CD4-positive, CD25-positive, alpha-beta regulatory T cell (primary cell): ENCODE data around the gene FAM53B. TPM values are rescaled to one million over a fixed set of nuclear protein-coding genes. Genes with fewer than 3 reads are reported as not detected.

Experiments used
- ATAC-seq, 2 donors: fragments of 150-1000 bp; cut with Tn5 transposase; one replicate each; pipeline ENCODE4 v1.10.0; 2021; ENCODE audit warnings: low read depth in 2 of 2, moderate number of reproducible peaks in 2 of 2, moderate library complexity in 1 of 2
- DNase-seq, 3 donors: peaks; one replicate each; pipeline versions ENCODE4 v3.0.0 to v3.0.0-alpha.2; 2012 to 2022; ENCODE audit warnings: mixed read lengths in 1 of 3
- H3K27ac ChIP-seq: one replicate; pipeline ENCODE4 v1.7.0; 2013; ENCODE audit warnings: mild to moderate bottlenecking, low read length; ENCODE audit not compliant: insufficient read depth, poor library complexity, severe bottlenecking
- H3K27me3 ChIP-seq: one replicate; pipeline ENCODE4 v1.7.0; 2013; ENCODE audit warnings: low read length; ENCODE audit not compliant: control insufficient read depth, insufficient read depth
- H3K36me3 ChIP-seq: one replicate; pipeline ENCODE4 v1.7.0; 2013; ENCODE audit warnings: mild to moderate bottlenecking, low read length, moderate library complexity; ENCODE audit not compliant: control insufficient read depth, insufficient read depth
- H3K4me1 ChIP-seq: 2 replicates; pipeline ENCODE4 v1.7.0; 2013; ENCODE audit warnings: mild to moderate bottlenecking, low read length; ENCODE audit not compliant: insufficient read depth, control insufficient read depth, poor library complexity, severe bottlenecking
- H3K4me3 ChIP-seq: one replicate; pipeline ENCODE4 v1.7.0; 2013; ENCODE audit warnings: low read depth, mild to moderate bottlenecking, low read length, moderate library complexity
- H3K9me3 ChIP-seq, 2 experiments: 1 replicate in 1 of 2; 2 replicates in 1 of 2; pipeline ENCODE4 v1.7.0; 2013; ENCODE audit warnings: low read length in 2 of 2, mild to moderate bottlenecking in 1 of 2, moderate library complexity in 1 of 2; ENCODE audit not compliant: control insufficient read depth in 2 of 2
- H3K27ac Mint-ChIP-seq, 3 donors: one replicate each; pipeline ENCODE4 v1.8.0; 2020 to 2022; ENCODE audit warnings: mild to moderate bottlenecking in 3 of 3, mixed read lengths in 3 of 3, moderate library complexity in 2 of 3
- H3K27me3 Mint-ChIP-seq: one replicate; pipeline ENCODE4 v1.8.0; 2022; ENCODE audit warnings: mild to moderate bottlenecking, mixed read lengths
- H3K36me3 Mint-ChIP-seq: one replicate; pipeline ENCODE4 v1.8.0; 2020; ENCODE audit warnings: mixed read lengths
- H3K4me1 Mint-ChIP-seq, 4 donors: one replicate each; pipeline ENCODE4 v1.8.0; 2020 to 2022; ENCODE audit warnings: mixed read lengths in 4 of 4, mild to moderate bottlenecking in 1 of 4
- H3K4me3 Mint-ChIP-seq, 4 donors: one replicate each; pipeline ENCODE4 v1.8.0; 2020 to 2022; ENCODE audit warnings: mild to moderate bottlenecking in 4 of 4, mixed read lengths in 4 of 4, moderate library complexity in 3 of 4
- H3K9me3 Mint-ChIP-seq, 7 donors: one replicate each; pipeline ENCODE4 v1.8.0; 2020 to 2022; ENCODE audit warnings: mixed read lengths in 7 of 7, mild to moderate bottlenecking in 3 of 7, moderate library complexity in 2 of 7
- polyA plus RNA-seq, 4 donors: library from polyadenylated mRNA; unstranded; fragments of 300-500 nt; fragmentation: Illumina TruSeq; gene quantifications; one replicate each; pipeline ENCODE4 v1.2.3, GENCODE V29; 2021
- total RNA-seq: library from RNA; stranded (reverse); gene quantifications from one replicate; pipeline ENCODE4 v1.2.3, GENCODE V29; 2022

The FAM53B gene
- total and polyA plus RNA-seq, 5 donors from 2014 or later, result 5.8 to 116 (median 15.0) TPM

GRCh38 chr10:124708922-124709520 lies 35.2 kb downstream of the FAM53B start:
- peaks cover 31 to 98% (median 71%) of the 10 kb centered on the region in 4 donors for H3K4me1 Mint-ChIP-seq
- peak overlapping the region; percentile 94 for H3K27ac ChIP-seq
- H3K27me3 Mint-ChIP-seq, result no peaks in the 10 kb centered on the region
- peaks cover 0 to 2% (median 0%) of the 10 kb centered on the region in 7 donors for H3K9me3 Mint-ChIP-seq
- ATAC-seq (no peak), DNase-seq (no peak)
- H3K36me3 Mint-ChIP-seq, result peaks cover 24% of the 10 kb centered on the region
- peak overlapping the region; percentile 86 to 99 (median 90) for H3K27ac Mint-ChIP-seq
- H3K4me3 ChIP-seq, result peak overlapping the region; percentile 68
- peaks cover 96% of the 10 kb centered on the region for H3K4me1 ChIP-seq
- H3K27me3 ChIP-seq, result no peaks in the 10 kb centered on the region
- no peaks in the 10 kb centered on the region for H3K9me3 ChIP-seq
- peaks cover 22% of the 10 kb centered on the region for H3K36me3 ChIP-seq
- H3K4me3 Mint-ChIP-seq, result peak overlapping the region; percentile 39 to 88 (median 80)

DNA sequence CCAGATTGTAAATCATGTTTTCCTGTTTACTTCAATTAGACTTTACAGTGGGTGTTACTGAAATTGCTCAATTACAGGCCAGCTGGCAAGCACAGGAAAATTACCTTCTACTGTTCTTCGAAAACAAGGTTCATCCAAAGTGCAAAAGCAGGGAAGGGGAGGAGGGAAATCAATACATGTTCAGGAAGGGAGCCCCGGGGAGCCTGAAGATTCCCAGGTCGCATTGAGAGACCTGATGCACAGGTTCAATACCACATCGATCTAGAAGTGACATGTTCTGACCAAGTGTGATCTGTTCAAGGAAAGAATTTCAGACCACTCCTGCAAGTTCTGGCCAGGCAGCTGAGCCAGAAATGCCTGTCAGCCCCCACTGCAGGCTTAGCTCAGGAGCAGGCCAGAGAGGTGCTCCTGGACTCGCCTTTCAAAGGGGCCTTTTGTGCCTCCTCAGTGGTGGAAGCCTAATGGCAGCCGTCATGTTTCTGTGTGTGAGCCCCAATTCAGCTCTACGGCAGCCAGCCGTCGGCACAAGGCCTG lies 35.9 kb downstream of the FAM53B start:
- DNase-seq, result peak in 1 of 3 donors; percentile 41
- H3K27ac ChIP-seq, result peak overlapping the region; percentile 94
- peak overlapping the region; percentile 68 for H3K4me3 ChIP-seq
- Mint-ChIP-seq H3K36me3 (peaks cover 27% of the 10 kb centered on the region), H3K4me1 (peaks cover 25 to 98% (median 69%) of the 10 kb centered on the region in 4 donors), H3K27ac (peak overlapping the region; percentile 90 to 99 (median 97)), H3K9me3 (peaks cover 0 to 2% (median 0%) of the 10 kb centered on the region in 7 donors), H3K4me3 (peak overlapping the region; percentile 28 to 88 (median 76)), H3K27me3 (no peaks in the 10 kb centered on the region)
- ATAC-seq, result no peak
- no peaks in the 10 kb centered on the region for H3K27me3 ChIP-seq
- H3K9me3 ChIP-seq, result no peaks in the 10 kb centered on the region
- peaks cover 96% of the 10 kb centered on the region for H3K4me1 ChIP-seq
- H3K36me3 ChIP-seq, result peaks cover 22% of the 10 kb centered on the region

DNA sequence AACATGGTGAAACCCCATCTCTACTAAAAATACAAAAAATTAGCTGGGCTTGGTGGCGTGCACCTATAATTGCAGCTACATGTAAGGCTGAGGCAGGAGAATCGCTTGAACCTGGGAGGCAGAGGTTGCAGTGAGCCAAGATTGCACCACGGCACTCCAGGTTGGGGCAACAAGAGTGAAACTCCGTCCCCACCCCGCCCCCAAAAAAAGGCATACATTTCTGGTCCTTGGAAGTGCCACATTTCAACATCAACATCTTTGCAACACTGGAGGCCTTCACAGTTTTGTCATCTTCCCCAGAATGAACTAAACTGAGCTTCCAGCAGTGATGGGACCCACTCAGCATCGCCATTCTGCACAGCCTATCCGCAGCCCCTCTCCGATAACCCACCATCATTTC lies 36.6 kb downstream of the FAM53B start:
- Histone ChIP-seq H3K36me3 (peaks cover 22% of the 10 kb centered on the region), H3K27me3 (no peaks in the 10 kb centered on the region), H3K4me1 (peaks cover 96% of the 10 kb centered on the region), H3K9me3 (no peaks in the 10 kb centered on the region), H3K27ac (peak overlapping the region; percentile 94), H3K4me3 (peak overlapping the region; percentile 68)
- peaks cover 26% of the 10 kb centered on the region for H3K36me3 Mint-ChIP-seq
- H3K9me3 Mint-ChIP-seq, result peaks cover 0 to 2% (median 0%) of the 10 kb centered on the region in 7 donors
- peaks cover 22 to 98% (median 70%) of the 10 kb centered on the region in 4 donors for H3K4me1 Mint-ChIP-seq
- H3K4me3 Mint-ChIP-seq, result peak overlapping the region; percentile 28 to 88 (median 76)
- H3K27me3 Mint-ChIP-seq, result no peaks in the 10 kb centered on the region
- DNase-seq, result no peak
- no peak for ATAC-seq
- peak overlapping the region; percentile 90 to 99 (median 97) for H3K27ac Mint-ChIP-seq

DNA sequence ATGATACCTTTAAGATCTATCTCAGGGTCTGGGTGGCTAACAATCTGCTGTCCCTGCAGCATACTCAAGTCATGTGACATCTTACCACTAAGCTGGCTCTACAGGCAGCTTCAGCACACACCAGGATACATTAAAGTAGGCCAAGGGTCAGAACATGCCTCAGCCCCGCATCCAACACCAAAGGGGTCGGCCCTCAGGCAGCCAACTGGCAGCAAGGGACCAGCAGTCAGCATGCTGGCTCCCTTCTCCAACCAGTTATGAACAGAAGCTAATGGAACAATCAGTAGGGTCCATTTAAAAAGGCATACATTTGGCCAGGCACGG lies 37.1 kb downstream of the FAM53B start:
- Mint-ChIP-seq H3K4me1 (peaks cover 25 to 99% (median 72%) of the 10 kb centered on the region in 4 donors), H3K4me3 (peak overlapping the region; percentile 19 to 70 (median 38))
- DNase-seq, result no peak

GRCh38 chr10:124706462-124707143 lies 37.6 kb downstream of the FAM53B start:
- Mint-ChIP-seq H3K27ac (peak overlapping the region; percentile 90 to 99 (median 97)), H3K36me3 (peaks cover 32% of the 10 kb centered on the region), H3K27me3 (no peaks in the 10 kb centered on the region), H3K4me3 (peak overlapping the region; percentile 36 to 73 (median 53)), H3K9me3 (peaks cover 0 to 2% (median 0%) of the 10 kb centered on the region in 7 donors), H3K4me1 (peaks cover 28 to 100% (median 75%) of the 10 kb centered on the region in 4 donors)
- no peak for DNase-seq
- Histone ChIP-seq H3K36me3 (peaks cover 22% of the 10 kb centered on the region), H3K27ac (peak overlapping the region; percentile 94), H3K9me3 (no peaks in the 10 kb centered on the region), H3K4me1 (peaks cover 100% of the 10 kb centered on the region), H3K4me3 (no peak overlapping the region), H3K27me3 (no peaks in the 10 kb centered on the region)
- no peak for ATAC-seq

More for the DNA sequence above, 37.1 kb downstream of the FAM53B start:
- H3K36me3 ChIP-seq, result peaks cover 22% of the 10 kb centered on the region
- H3K9me3 ChIP-seq, result no peaks in the 10 kb centered on the region
- H3K4me3 ChIP-seq, result no peak overlapping the region
- peaks cover 30% of the 10 kb centered on the region for H3K36me3 Mint-ChIP-seq
- ATAC-seq, result no peak
- peak overlapping the region; percentile 90 to 99 (median 97) for H3K27ac Mint-ChIP-seq
- H3K4me1 ChIP-seq, result peaks cover 98% of the 10 kb centered on the region
- no peaks in the 10 kb centered on the region for H3K27me3 ChIP-seq
- peaks cover 0 to 2% (median 0%) of the 10 kb centered on the region in 7 donors for H3K9me3 Mint-ChIP-seq
- H3K27ac ChIP-seq, result peak overlapping the region; percentile 94
- no peaks in the 10 kb centered on the region for H3K27me3 Mint-ChIP-seq

DNA sequence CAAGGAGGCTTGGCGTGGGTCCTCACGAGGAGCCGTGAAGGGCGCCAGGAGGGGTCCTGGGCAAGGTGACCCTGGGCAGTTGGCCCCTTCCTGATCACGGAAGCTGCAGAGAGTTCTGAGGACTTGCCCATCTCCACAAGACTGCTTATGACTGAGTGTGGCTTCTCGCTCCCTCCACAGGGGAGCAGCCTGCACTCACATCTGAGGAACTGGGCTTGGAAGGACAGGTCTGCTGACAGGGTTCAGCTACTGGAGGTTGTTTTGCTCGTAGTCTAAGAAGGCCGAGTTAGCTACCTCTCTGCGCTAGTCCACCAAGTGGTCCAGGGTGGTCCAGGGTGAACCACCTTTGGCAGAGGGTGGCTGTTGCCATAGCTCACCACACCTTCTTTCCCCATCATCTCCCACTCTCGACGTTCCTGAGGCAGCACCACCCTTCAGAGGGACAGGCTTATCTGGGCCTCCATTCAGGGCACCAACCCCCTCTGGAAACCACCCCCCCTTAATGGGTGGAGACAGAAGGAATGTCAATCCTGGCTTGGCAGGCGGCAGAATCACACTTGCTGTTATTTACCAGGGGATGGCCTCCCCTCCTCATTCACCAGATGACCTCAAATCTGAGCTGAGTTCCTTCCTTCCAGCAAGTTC lies 38.2 kb downstream of the FAM53B start:
- H3K27ac Mint-ChIP-seq, result peak overlapping the region; percentile 90 to 99 (median 97)
- Histone ChIP-seq H3K4me1 (peaks cover 100% of the 10 kb centered on the region), H3K36me3 (peaks cover 22% of the 10 kb centered on the region), H3K9me3 (no peaks in the 10 kb centered on the region), H3K4me3 (no peak overlapping the region), H3K27ac (peak overlapping the region; percentile 94), H3K27me3 (no peaks in the 10 kb centered on the region)
- peak in 1 of 3 donors; percentile 46 for DNase-seq
- H3K9me3 Mint-ChIP-seq, result peaks cover 0 to 2% (median 0%) of the 10 kb centered on the region in 7 donors
- peaks cover 32% of the 10 kb centered on the region for H3K36me3 Mint-ChIP-seq
- no peaks in the 10 kb centered on the region for H3K27me3 Mint-ChIP-seq
- H3K4me3 Mint-ChIP-seq, result peak overlapping the region; percentile 19 to 73 (median 40)
- H3K4me1 Mint-ChIP-seq, result peaks cover 28 to 100% (median 75%) of the 10 kb centered on the region in 4 donors
- ATAC-seq, result no peak

DNA sequence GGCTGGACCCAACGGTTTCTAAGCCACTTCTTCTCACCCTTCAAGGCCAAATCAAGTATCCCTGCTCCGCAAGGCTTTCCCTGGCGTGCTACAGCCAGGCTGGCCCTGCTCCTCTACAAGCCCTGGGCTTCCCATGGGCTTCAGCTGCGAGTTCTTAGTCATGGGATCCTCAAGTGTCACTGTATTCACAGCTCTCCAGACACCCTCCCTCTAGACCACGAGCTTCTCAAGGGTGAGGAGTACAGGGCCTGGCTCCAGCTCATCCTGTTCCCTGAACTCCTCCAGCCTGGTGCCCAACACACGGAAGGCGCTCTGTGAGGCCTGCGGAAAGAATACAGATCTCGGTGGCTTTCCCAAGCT lies 38.8 kb downstream of the FAM53B start:
- H3K27me3 Mint-ChIP-seq, result no peaks in the 10 kb centered on the region
- H3K4me3 ChIP-seq, result no peak overlapping the region
- peak overlapping the region; percentile 94 for H3K27ac ChIP-seq
- H3K27me3 ChIP-seq, result no peaks in the 10 kb centered on the region
- peaks cover 32% of the 10 kb centered on the region for H3K36me3 Mint-ChIP-seq
- no peak for DNase-seq
- H3K4me1 Mint-ChIP-seq, result peaks cover 28 to 100% (median 75%) of the 10 kb centered on the region in 4 donors
- no peaks in the 10 kb centered on the region for H3K9me3 ChIP-seq
- H3K4me1 ChIP-seq, result peaks cover 100% of the 10 kb centered on the region
- peaks cover 22% of the 10 kb centered on the region for H3K36me3 ChIP-seq
- peak overlapping the region in 2 of 4 donors; percentile 18 to 75 for H3K4me3 Mint-ChIP-seq
- peaks cover 0 to 2% (median 0%) of the 10 kb centered on the region in 7 donors for H3K9me3 Mint-ChIP-seq
- H3K27ac Mint-ChIP-seq, result peak overlapping the region; percentile 90 to 99 (median 97)
- ATAC-seq, result no peak
